Activated CD4-positive, alpha-beta memory T cell treated with anti-CD3 and anti-CD28 coated beads for 36 hours (primary cell): Measurements from ENCODE around the gene CACNA1F. TPM values are rescaled to one million over a fixed set of nuclear protein-coding genes. Genes with fewer than 3 reads are reported as not detected.

Experiments used
- CTCF ChIA-PET: fragments of 350-600 bp; sonication (Branson Sonifier 250); formaldehyde crosslinking; loops from one replicate; lab custom pipeline; 2021; ENCODE audit warnings: antibody characterized with exemption, inconsistent platforms; lab: Charles Lee
- POLR2A ChIA-PET: fragments of 350-600 bp; sonication (Branson Sonifier 250); formaldehyde crosslinking; loops from one replicate; lab custom pipeline; 2021; ENCODE audit warnings: antibody characterized with exemption; lab: Charles Lee
- DNase-seq: peaks from one replicate; pipeline ENCODE4 v3.0.0-alpha.2; 2020
- H3K27ac Mint-ChIP-seq: one replicate; pipeline ENCODE4 v1.8.0; 2021; ENCODE audit warnings: mixed read lengths
- H3K27me3 Mint-ChIP-seq: one replicate; pipeline ENCODE4 v1.8.0; 2021; ENCODE audit warnings: mixed read lengths
- H3K36me3 Mint-ChIP-seq: one replicate; pipeline ENCODE4 v1.8.0; 2021; ENCODE audit warnings: mixed read lengths
- H3K4me1 Mint-ChIP-seq: one replicate; pipeline ENCODE4 v1.8.0; 2021; ENCODE audit warnings: low read depth, mixed read lengths
- H3K4me3 Mint-ChIP-seq: one replicate; pipeline ENCODE4 v1.8.0; 2021; ENCODE audit warnings: mild to moderate bottlenecking, mixed read lengths
- H3K9me3 Mint-ChIP-seq: one replicate; pipeline ENCODE4 v1.8.0; 2021; ENCODE audit warnings: mixed read lengths
- intact Hi-C: fragments of 100-400 bp; cut with micrococcal nuclease; formaldehyde crosslinking; loops from one replicate; pipeline ENCODE4 v1.15.1; 2023
- total RNA-seq, 2 experiments: library from RNA; stranded (reverse); gene quantifications; one replicate each; pipeline ENCODE4 v1.2.3, GENCODE V29; 2021

The CACNA1F gene
- total RNA-seq, 2 experiments from 2014 or later, result 0.51 to 0.74 TPM

DNA sequence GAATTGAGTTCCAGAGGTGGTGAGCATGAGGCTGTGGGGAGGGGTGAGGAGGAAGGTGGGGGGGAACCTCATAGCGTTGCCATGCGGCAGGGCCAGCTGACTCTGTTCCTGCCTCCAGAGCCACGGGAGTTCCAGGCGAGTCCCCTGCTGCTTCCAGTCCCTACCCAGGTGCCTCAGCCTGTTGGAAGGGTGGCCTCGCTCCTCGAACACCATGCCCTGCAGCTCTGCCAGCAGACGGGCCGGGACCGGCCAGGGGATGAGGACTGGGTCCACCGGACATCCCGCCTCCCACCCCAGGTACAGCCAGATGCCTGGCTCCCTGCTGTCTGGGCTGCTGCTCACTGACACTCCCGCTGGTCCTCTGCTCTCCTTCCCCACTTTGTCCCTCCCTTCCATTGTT, 10.0 kb upstream of the CACNA1F start:
- CTCF ChIA-PET, result no interaction called here
- H3K4me3 Mint-ChIP-seq, result no peak overlapping the region
- peaks cover 8% of the 10 kb centered on the region for H3K36me3 Mint-ChIP-seq
- no peak overlapping the region for H3K27ac Mint-ChIP-seq
- H3K9me3 Mint-ChIP-seq, result no peaks in the 10 kb centered on the region
- intact Hi-C loops, result no loop called here
- POLR2A ChIA-PET, result no interaction called here
- H3K27me3 Mint-ChIP-seq, result no peaks in the 10 kb centered on the region
- peaks cover 5% of the 10 kb centered on the region for H3K4me1 Mint-ChIP-seq
- no peak for DNase-seq

DNA sequence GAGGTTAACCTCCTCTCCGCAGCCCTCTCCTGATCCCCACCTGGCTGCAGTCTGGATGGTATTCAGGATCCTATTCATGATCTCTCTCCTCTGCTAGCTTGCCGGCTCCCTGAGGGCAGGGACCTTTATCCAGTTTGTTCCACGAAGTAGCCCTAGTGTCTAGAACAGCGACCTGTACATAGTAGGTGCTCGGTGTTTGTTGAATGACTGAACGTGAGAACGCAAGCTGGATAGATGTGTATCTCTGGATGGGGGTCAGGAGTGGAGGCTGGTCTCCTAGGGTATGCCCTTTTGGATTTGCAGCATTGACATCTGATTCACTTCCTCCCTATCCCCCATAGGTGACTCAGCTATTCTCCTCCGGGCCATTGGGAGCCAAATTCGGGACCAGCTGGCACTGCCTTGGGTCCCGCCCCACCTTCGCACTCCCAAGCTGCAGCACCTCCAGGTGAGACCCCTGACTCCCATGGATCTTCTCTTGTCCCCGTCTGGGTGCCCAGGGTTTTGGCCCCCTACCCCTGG, 9.5 kb upstream of the CACNA1F start:
- no peak for DNase-seq
- ChIA-PET POLR2A (no interaction called here), CTCF (no interaction called here)
- Mint-ChIP-seq H3K27ac (no peak overlapping the region), H3K4me3 (no peak overlapping the region), H3K9me3 (no peaks in the 10 kb centered on the region), H3K36me3 (peaks cover 7% of the 10 kb centered on the region), H3K27me3 (no peaks in the 10 kb centered on the region), H3K4me1 (peaks cover 5% of the 10 kb centered on the region)
- intact Hi-C loops, result no loop called here

DNA sequence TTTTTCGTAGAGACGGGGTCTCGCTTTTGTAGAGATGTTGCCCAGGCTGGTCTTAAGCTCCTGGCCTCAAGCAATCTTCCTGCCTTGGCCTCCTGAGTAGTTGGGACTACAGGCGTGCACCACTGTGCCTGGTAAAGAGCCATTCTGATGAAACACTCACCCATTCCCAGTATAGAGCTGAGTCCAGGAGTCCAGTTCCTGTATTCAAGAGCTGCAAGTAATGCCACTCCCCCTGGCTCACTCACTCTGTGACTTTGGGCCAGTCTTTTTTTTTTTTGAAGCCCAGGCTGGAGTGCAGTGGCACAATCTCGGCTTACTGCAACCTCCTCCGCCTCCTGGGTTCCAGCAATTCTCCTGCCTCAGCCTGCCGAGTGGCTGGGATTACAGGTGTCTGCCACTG, 5.6 kb upstream of the CACNA1F start:
- CTCF ChIA-PET, result interaction anchor here (1.0 kb wide), 1 partner anchor 46 kb away, joined by 3 read pairs; no protein-coding TSS in a partner anchor
- DNase-seq, result no peak
- H3K27me3 Mint-ChIP-seq, result no peaks in the 10 kb centered on the region
- H3K27ac Mint-ChIP-seq, result no peak overlapping the region
- POLR2A ChIA-PET, result no interaction called here
- H3K9me3 Mint-ChIP-seq, result no peaks in the 10 kb centered on the region
- intact Hi-C loops, result no loop called here
- peaks cover 8% of the 10 kb centered on the region for H3K36me3 Mint-ChIP-seq
- H3K4me1 Mint-ChIP-seq, result peaks cover 22% of the 10 kb centered on the region
- no peak overlapping the region for H3K4me3 Mint-ChIP-seq

DNA sequence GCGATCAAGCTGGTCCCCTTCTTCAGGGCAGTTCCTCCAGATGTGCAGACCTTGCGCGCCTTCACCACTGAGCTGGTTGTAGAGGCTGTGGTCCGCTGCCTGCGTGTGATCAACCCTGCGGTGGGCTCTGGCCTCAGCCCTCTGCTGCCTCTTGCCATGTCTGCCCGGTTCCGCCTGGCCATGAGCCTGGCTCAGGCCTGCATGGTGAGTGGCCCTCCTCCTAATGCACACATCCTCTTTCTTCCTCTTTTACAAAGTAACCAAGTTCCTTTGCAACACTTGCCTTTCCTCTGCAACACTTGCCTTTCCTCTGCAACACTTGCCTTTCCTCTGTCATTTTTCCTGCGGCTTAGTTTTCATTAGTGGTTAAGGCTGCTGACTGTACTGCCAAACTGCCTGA, 3.9 kb upstream of the CACNA1F start:
- no peaks in the 10 kb centered on the region for H3K9me3 Mint-ChIP-seq
- intact Hi-C loops, result no loop called here
- ChIA-PET CTCF (no interaction called here), POLR2A (no interaction called here)
- no peak for DNase-seq
- H3K27me3 Mint-ChIP-seq, result no peaks in the 10 kb centered on the region
- peaks cover 8% of the 10 kb centered on the region for H3K36me3 Mint-ChIP-seq
- H3K27ac Mint-ChIP-seq, result peak overlapping the region; percentile 49
- peaks cover 22% of the 10 kb centered on the region for H3K4me1 Mint-ChIP-seq
- H3K4me3 Mint-ChIP-seq, result peak overlapping the region; percentile 48

DNA sequence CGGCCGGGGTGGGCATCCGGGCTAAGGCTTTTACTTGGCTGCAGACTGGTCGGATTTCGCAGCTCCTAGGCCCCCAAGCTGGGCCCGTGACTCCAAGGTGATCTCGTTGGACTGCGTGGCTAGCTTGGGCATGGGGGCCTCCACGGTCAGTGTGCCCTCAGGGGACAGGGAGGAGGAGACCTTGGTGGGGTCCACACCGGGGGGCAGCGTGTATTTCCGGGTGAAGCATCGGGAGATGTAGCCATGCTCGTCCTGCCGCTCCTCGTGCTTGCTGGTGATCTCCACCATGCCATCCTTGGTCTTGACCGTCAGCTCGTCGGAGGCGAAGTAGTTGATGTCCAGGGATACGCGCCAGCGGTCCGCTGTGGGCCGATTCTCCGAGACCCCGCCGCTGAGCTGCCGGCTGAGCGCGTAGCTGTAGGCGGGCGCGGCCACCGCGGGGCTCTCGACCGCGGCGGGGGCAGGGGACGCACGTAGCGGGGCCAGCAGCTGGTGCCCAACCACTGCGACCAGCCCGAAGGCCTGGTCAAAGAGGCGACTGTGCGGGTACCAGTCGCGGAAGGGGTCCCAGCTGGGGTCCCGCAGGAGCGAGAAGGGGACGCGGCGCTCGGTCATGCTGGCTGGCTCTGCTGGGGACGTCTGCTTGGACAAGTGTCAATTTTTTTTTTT, 881 bp upstream of the CACNA1F start:
- Mint-ChIP-seq H3K4me3 (no peak overlapping the region), H3K9me3 (no peaks in the 10 kb centered on the region), H3K4me1 (peaks cover 29% of the 10 kb centered on the region), H3K36me3 (peaks cover 4% of the 10 kb centered on the region), H3K27me3 (no peaks in the 10 kb centered on the region), H3K27ac (no peak overlapping the region)
- POLR2A ChIA-PET, result no interaction called here
- CTCF ChIA-PET, result no interaction called here
- no peak for DNase-seq
- intact Hi-C loops, result no loop called here

DNA sequence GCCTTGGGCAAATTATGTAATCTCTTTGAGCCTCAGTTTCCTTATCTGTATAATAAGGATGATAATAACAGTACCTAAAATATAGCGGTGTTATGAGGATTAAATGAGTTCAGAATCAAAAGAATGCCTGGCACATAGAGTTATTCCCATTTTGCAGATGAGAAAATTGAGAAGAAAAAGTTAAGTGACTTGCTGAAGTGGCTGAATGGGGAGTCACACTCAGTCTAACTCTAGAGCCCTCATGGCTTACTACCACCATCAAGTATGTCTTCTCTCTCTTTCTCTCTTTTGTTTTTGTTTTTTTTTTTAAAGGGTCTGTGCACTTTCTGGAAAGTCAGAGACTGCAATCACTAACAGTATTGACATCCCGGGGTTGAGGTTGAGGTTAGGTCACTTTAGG, 615 bp downstream of the CACNA1F start:
- peaks cover 26% of the 10 kb centered on the region for H3K4me1 Mint-ChIP-seq
- intact Hi-C loops, result no loop called here
- H3K36me3 Mint-ChIP-seq, result peaks cover 4% of the 10 kb centered on the region
- no peak for DNase-seq
- H3K4me3 Mint-ChIP-seq, result no peak overlapping the region
- no peak overlapping the region for H3K27ac Mint-ChIP-seq
- no peaks in the 10 kb centered on the region for H3K27me3 Mint-ChIP-seq
- H3K9me3 Mint-ChIP-seq, result no peaks in the 10 kb centered on the region
- POLR2A ChIA-PET, result interaction anchor here (0.6 kb wide), 1 partner anchor 972 kb away, joined by 3 read pairs; the partner anchor contains the start of gene CCNB3
- CTCF ChIA-PET, result no interaction called here

DNA sequence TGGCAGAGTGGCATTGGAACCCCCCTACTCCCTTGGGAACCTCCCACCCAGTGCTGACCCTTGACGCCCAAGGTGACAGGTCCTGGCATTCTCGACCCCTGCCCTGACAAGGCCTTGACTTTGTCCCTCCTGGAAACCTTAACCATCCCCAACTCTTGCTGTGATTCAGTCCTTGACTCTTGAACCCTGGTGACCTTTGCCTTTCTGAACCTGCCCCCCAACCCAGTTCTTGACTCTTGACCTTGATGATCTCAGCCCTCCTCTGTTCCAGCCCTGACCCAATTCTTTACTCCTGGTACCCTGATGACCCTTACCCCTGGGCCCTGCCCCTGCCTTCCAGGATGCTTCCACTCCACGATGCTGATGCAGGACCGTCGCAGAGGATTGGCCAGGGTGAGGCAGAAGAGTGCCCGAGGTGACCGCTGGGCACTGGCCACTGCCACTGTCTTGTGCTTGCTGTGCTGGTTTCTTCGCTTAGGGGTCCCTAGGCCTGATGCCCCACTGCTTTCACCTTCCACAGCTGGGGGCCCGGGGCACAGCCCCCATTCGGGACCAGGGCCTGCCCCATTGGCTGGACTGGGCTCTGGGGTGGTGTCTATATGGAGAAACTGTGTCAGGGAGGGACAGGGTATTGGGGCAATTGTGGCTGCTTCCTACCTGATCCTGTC, 1.7 kb downstream of the CACNA1F start:
- intact Hi-C loops, result loop anchor here (2.0 kb wide), 2 partner anchors 37 to 41 kb away; partner anchors contain the start of gene PPP1R3F
- Mint-ChIP-seq H3K36me3 (no peaks in the 10 kb centered on the region), H3K27ac (no peak overlapping the region), H3K9me3 (no peaks in the 10 kb centered on the region), H3K4me3 (peak overlapping the region; percentile 69), H3K27me3 (no peaks in the 10 kb centered on the region), H3K4me1 (peaks cover 16% of the 10 kb centered on the region)
- POLR2A ChIA-PET, result interaction anchor here (0.6 kb wide), 1 partner anchor 973 kb away, joined by 3 read pairs; the partner anchor contains the start of gene CCNB3
- no peak for DNase-seq
- CTCF ChIA-PET, result no interaction called here

DNA sequence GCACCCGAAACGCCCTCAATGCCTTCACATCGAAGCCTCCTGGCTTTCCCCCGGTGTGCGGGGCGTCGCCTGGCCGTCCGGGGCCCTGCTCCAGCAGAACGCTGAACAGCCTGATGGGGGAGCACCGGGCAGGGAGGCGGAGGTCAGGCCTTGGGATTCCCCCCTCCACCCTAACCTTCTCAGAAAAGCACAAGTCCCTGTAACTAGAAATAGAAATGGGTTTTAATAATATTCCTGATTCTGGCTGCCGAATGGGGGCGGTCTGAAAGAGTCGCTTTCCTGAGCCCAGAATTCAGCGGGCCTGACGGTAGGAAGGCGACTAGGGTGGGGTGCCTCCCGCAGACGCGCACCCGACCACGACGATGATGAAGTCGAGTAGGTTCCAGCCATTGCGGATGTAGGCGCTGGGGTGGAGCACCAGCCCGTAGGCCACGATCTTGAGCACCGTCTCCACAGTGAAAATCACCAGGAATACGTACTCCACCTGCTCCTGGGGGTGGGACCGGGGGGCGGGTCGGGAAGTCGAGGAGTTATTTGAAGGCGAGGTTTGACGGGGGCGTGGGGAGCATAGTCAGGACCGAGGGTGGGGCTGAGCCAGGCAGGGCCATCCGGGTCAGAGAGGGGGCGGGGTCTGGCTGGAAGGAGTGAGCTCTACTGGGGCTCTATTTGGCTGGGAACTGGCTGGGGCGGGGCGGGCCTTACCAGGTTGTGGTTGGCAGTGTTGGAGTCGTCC, 2.5 kb downstream of the CACNA1F start:
- intact Hi-C loops, result loop anchor here (2.0 kb wide), 2 partner anchors 38 to 40 kb away; partner anchors contain the start of gene PPP1R3F
- POLR2A ChIA-PET, result interaction anchor here (0.6 kb wide), 1 partner anchor 723 kb away, joined by 3 read pairs; no protein-coding TSS in a partner anchor
- H3K4me3 Mint-ChIP-seq, result peak overlapping the region; percentile 69
- CTCF ChIA-PET, result interaction anchor here (0.6 to 0.9 kb wide), 3 partner anchors 37 to 733 kb away, joined by 3 read pairs; no protein-coding TSS in a partner anchor
- H3K27ac Mint-ChIP-seq, result peak overlapping the region; percentile 75
- no peaks in the 10 kb centered on the region for H3K9me3 Mint-ChIP-seq
- H3K4me1 Mint-ChIP-seq, result peaks cover 14% of the 10 kb centered on the region
- no peaks in the 10 kb centered on the region for H3K36me3 Mint-ChIP-seq
- H3K27me3 Mint-ChIP-seq, result no peaks in the 10 kb centered on the region
- peak; percentile 81 for DNase-seq

DNA sequence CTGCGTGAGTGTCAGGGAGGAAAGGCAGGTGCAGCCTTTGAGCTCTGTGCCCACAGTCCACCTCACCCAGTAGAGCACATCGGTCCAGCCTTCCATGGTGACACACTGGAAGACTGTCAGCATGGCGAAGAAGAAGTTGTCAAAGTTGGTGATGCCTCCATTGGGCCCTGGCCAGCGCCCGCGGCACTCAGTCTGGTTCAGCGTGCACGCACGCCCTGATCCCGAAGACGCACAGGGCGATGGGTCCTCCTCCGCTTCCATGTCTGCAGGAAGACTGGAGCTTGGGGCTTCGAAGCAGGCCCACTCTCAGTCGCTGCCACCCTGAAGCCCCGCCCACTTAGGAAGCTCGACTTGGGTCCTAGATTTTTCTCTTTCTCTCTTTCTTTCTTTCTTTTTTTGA, 5.0 kb downstream of the CACNA1F start:
- Mint-ChIP-seq H3K9me3 (no peaks in the 10 kb centered on the region), H3K4me3 (no peak overlapping the region), H3K27ac (no peak overlapping the region), H3K4me1 (peaks cover 10% of the 10 kb centered on the region), H3K36me3 (no peaks in the 10 kb centered on the region), H3K27me3 (no peaks in the 10 kb centered on the region)
- no peak for DNase-seq
- intact Hi-C loops, result no loop called here
- ChIA-PET CTCF (no interaction called here), POLR2A (no interaction called here)

DNA sequence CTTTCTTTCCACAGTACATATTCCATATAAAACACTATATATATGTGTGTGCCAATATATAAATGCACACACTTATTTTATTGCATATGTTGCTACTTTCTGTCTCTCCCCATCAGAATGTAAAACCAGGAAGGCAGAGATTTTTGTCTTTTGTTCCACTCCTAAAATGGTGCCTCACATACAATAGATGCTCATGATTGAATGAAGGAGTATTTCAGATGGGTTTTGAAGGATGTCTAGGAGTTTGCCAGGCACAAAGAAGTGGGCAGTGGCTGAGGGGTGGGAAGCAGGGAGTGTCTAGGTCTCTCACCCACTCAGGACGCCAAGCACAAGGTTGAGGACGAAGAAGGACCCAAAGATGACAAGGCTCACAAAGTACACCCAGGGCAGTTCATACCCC, 5.4 kb downstream of the CACNA1F start:
- intact Hi-C loops, result no loop called here
- DNase-seq, result no peak
- Mint-ChIP-seq H3K27ac (no peak overlapping the region), H3K4me1 (peaks cover 10% of the 10 kb centered on the region), H3K4me3 (no peak overlapping the region), H3K9me3 (no peaks in the 10 kb centered on the region), H3K27me3 (no peaks in the 10 kb centered on the region), H3K36me3 (no peaks in the 10 kb centered on the region)
- POLR2A ChIA-PET, result no interaction called here
- CTCF ChIA-PET, result no interaction called here

DNA sequence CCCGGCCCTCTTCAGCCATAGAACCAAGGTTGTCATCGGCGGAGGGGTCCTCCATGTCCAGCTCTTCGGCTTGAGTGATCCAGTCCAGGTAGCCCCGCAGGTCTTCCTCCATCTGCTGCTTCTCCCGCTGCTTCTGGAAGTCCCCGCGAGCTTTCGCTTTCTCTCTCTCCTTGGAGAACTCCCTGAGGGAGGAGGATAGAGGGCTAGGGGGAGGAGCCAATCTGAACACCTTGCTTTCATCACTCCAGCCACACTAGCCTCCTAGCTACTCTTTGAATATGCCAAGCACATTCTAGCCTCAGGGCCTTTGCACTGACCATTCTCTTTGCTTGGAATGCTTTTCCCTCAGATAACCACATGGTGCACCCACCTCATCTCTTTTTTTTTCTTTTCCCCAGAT, 6.2 kb downstream of the CACNA1F start:
- peaks cover 10% of the 10 kb centered on the region for H3K4me1 Mint-ChIP-seq
- H3K4me3 Mint-ChIP-seq, result no peak overlapping the region
- no peak for DNase-seq
- intact Hi-C loops, result no loop called here
- no peaks in the 10 kb centered on the region for H3K36me3 Mint-ChIP-seq
- H3K9me3 Mint-ChIP-seq, result no peaks in the 10 kb centered on the region
- no peak overlapping the region for H3K27ac Mint-ChIP-seq
- ChIA-PET CTCF (interaction anchor here (0.6 kb wide), 1 partner anchor 1136 kb away, joined by 3 read pairs; no protein-coding TSS in a partner anchor), POLR2A (no interaction called here)
- H3K27me3 Mint-ChIP-seq, result peaks cover 1% of the 10 kb centered on the region

DNA sequence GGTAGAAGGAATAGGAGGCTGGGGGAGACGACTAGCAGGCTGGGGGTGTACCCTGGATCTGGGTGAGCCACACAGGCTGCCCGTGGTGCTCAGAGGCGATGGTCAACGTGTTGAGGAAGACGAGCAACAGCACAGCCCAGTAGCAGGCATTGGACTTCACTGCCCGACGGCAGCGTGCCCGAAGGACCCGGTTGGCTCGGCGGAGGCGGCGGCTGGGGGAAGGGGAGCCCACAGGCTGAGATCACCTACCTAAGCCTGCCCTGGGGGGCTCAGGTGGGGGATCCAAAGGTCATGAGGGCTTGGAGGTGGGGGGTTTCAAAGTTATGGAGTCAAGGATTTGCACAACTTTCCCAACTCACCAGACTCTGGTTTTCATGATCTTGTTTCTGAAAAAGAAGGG, 7.3 kb downstream of the CACNA1F start:
- Mint-ChIP-seq H3K27me3 (peaks cover 1% of the 10 kb centered on the region), H3K9me3 (no peaks in the 10 kb centered on the region), H3K4me3 (no peak overlapping the region), H3K27ac (no peak overlapping the region), H3K4me1 (peaks cover 4% of the 10 kb centered on the region), H3K36me3 (no peaks in the 10 kb centered on the region)
- no peak for DNase-seq
- intact Hi-C loops, result no loop called here
- ChIA-PET CTCF (no interaction called here), POLR2A (no interaction called here)
